Activated CD8-positive, alpha-beta T cell treated with anti-CD3 and anti-CD28 coated beads for 36 hours (primary cell): ENCODE results near the gene GEMIN7. TPM values are rescaled to one million over a fixed set of nuclear protein-coding genes. Genes with fewer than 3 reads are reported as not detected.
A peak's percentile ranks its signal among the peaks of the same experiment; 100 is the strongest.

ENCODE experiments used
- ATAC-seq: fragments of 200-7000 bp; cut with Tn5 transposase; one replicate; pipeline ENCODE4 v1.10.0; 2021; ENCODE audit warnings: mild to moderate bottlenecking, moderate library complexity
- CTCF ChIA-PET: fragments of 350-600 bp; sonication (Branson Sonifier 250); formaldehyde crosslinking; loops from one replicate; lab custom pipeline; 2021; ENCODE audit warnings: antibody characterized with exemption; lab: Charles Lee
- POLR2A ChIA-PET: fragments of 350-600 bp; sonication (Branson Sonifier 250); formaldehyde crosslinking; loops from one replicate; lab custom pipeline; 2021; ENCODE audit warnings: antibody characterized with exemption; lab: Charles Lee
- DNase-seq: peaks from one replicate; pipeline ENCODE4 v3.0.0-alpha.2; 2020
- H3K27ac Mint-ChIP-seq: one replicate; pipeline ENCODE4 v1.8.0; 2021; ENCODE audit warnings: mild to moderate bottlenecking, mixed read lengths
- H3K27me3 Mint-ChIP-seq: one replicate; pipeline ENCODE4 v1.8.0; 2021; ENCODE audit warnings: mixed read lengths
- H3K36me3 Mint-ChIP-seq: one replicate; pipeline ENCODE4 v1.8.0; 2021; ENCODE audit warnings: low read depth, mixed read lengths
- H3K4me1 Mint-ChIP-seq: one replicate; pipeline ENCODE4 v1.8.0; 2021; ENCODE audit warnings: low read depth, mixed read lengths
- H3K4me3 Mint-ChIP-seq: one replicate; pipeline ENCODE4 v1.8.0; 2021; ENCODE audit warnings: mild to moderate bottlenecking, moderate library complexity, mixed read lengths
- H3K9me3 Mint-ChIP-seq: one replicate; pipeline ENCODE4 v1.8.0; 2021; ENCODE audit warnings: mixed read lengths
- CTCF ChIP-seq: fragments of 200-600 bp; IDR thresholded peaks from one replicate; pipeline ENCODE4 v1.8.0; 2022; ENCODE audit warnings: antibody characterized with exemption, mild to moderate bottlenecking
- intact Hi-C: fragments of 100-400 bp; cut with micrococcal nuclease; formaldehyde crosslinking; loops from one replicate; pipeline ENCODE4 v1.10.0; 2022
- total RNA-seq, 2 experiments: library from RNA; stranded (reverse); gene quantifications; one replicate each; pipeline ENCODE4 v1.2.3, GENCODE V29; 2021

Gene GEMIN7
- total RNA-seq, 2 experiments from 2014 or later = 44.1 to 46.8 TPM

GRCh38 chr19:45121827-45122345 is 42.8 kb downstream of the GEMIN7 start:
- Mint-ChIP-seq H3K4me3 (peak overlapping the region; percentile 28), H3K27me3 (no peaks in the 10 kb centered on the region), H3K27ac (peak overlapping the region; percentile 85), H3K4me1 (peaks cover 68% of the 10 kb centered on the region), H3K36me3 (no peaks in the 10 kb centered on the region), H3K9me3 (no peaks in the 10 kb centered on the region)
- no peak for TF ChIP-seq CTCF
- CTCF ChIA-PET = interaction anchor here (1.1 kb wide), 1 partner anchor 19 kb away, joined by 3 read pairs; no protein-coding TSS in a partner anchor
- ATAC-seq (peak; percentile 11), DNase-seq (peak; percentile 49)
- intact Hi-C loops = no loop called here
- POLR2A ChIA-PET = interaction anchor here (1.1 kb wide), 1 partner anchor 64 kb away, joined by 3 read pairs; no protein-coding TSS in a partner anchor

DNA sequence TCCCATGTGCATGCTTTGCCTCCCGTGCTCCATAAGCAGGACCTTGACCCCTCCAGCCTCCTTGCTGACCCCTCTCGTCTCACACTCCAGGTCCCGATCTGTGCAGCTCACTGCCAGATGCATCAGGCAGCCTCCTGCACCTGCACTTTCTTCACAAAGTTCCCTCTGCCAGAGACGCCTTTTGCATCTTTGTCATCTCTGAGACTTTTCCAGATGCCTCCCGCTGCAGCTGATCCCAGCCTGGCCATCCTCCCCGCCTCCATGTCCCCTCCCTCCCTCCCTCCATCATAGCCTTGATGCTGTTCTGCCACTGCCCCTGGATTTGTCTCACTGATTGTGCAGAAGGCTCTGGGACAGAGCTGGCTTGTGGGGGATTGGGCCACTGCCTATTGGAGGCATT is 43.8 kb downstream of the GEMIN7 start:
- intact Hi-C loops = no loop called here
- ATAC-seq = no peak
- H3K36me3 Mint-ChIP-seq = no peaks in the 10 kb centered on the region

GRCh38 chr19:45123440-45123850 is 44.4 kb downstream of the GEMIN7 start:
- H3K27ac Mint-ChIP-seq = no peak overlapping the region
- DNase-seq (no peak), ATAC-seq (no peak)
- no peaks in the 10 kb centered on the region for H3K9me3 Mint-ChIP-seq
- no peak overlapping the region for H3K4me3 Mint-ChIP-seq
- no peaks in the 10 kb centered on the region for H3K27me3 Mint-ChIP-seq
- intact Hi-C loops = no loop called here
- peaks cover 55% of the 10 kb centered on the region for H3K4me1 Mint-ChIP-seq
- CTCF ChIA-PET = no interaction called here
- POLR2A ChIA-PET = no interaction called here
- H3K36me3 Mint-ChIP-seq = no peaks in the 10 kb centered on the region
- TF ChIP-seq CTCF = no peak

More for the DNA sequence above, 43.8 kb downstream of the GEMIN7 start:
- Mint-ChIP-seq H3K27me3 (no peaks in the 10 kb centered on the region), H3K9me3 (no peaks in the 10 kb centered on the region), H3K4me3 (no peak overlapping the region), H3K4me1 (peaks cover 61% of the 10 kb centered on the region), H3K27ac (no peak overlapping the region)
- ChIA-PET CTCF (no interaction called here), POLR2A (interaction anchor here (0.6 to 1.1 kb wide), 2 partner anchors 63 to 87 kb away, joined by 3 read pairs; no protein-coding TSS in a partner anchor)
- no peak for DNase-seq
- TF ChIP-seq CTCF = no peak

- intact Hi-C loops = no loop called here
- no peak for TF ChIP-seq CTCF
- peaks cover 50% of the 10 kb centered on the region for H3K4me1 Mint-ChIP-seq
- H3K27me3 Mint-ChIP-seq = no peaks in the 10 kb centered on the region
- H3K27ac Mint-ChIP-seq = no peak overlapping the region
- ChIA-PET POLR2A (interaction anchor here (0.9 kb wide), 1 partner anchor 32 kb away, joined by 3 read pairs; no protein-coding TSS in a partner anchor), CTCF (interaction anchor here (1.5 to 2.9 kb wide), 5 partner anchors 11 to 44 kb away, joined by 3 to 25 read pairs (median 11); partner anchors contain the start of gene PPP1R37)
- DNase-seq (no peak), ATAC-seq (no peak)
- no peaks in the 10 kb centered on the region for H3K36me3 Mint-ChIP-seq
- H3K9me3 Mint-ChIP-seq = no peaks in the 10 kb centered on the region
- no peak overlapping the region for H3K4me3 Mint-ChIP-seq
Measured at GRCh38 chr19:45124021-45124420, 45.0 kb downstream of the GEMIN7 start.

GRCh38 chr19:45125360-45125759 is 46.3 kb downstream of the GEMIN7 start:
- no peaks in the 10 kb centered on the region for H3K9me3 Mint-ChIP-seq
- POLR2A ChIA-PET = interaction anchor here (0.6 to 0.7 kb wide), 2 partner anchors 36 to 42 kb away, joined by 3 to 4 read pairs; no protein-coding TSS in a partner anchor
- TF ChIP-seq CTCF = no peak
- H3K36me3 Mint-ChIP-seq = no peaks in the 10 kb centered on the region
- no peak overlapping the region for H3K4me3 Mint-ChIP-seq
- CTCF ChIA-PET = interaction anchor here (1.0 to 2.9 kb wide), 19 partner anchors 9 to 85 kb away, joined by 3 to 25 read pairs (median 6); partner anchors contain the start of gene PPP1R37
- ATAC-seq (no peak), DNase-seq (no peak)
- peaks cover 40% of the 10 kb centered on the region for H3K4me1 Mint-ChIP-seq
- intact Hi-C loops = no loop called here
- no peaks in the 10 kb centered on the region for H3K27me3 Mint-ChIP-seq
- H3K27ac Mint-ChIP-seq = no peak overlapping the region
